Measurements from ENCODE around the gene MLLT6. TPM values are rescaled to one million over a fixed set of nuclear protein-coding genes. Genes with fewer than 3 reads are reported as not detected.

The MLLT6 gene
- total and polyA plus RNA-seq, 2 of the 13 experiments (the other 11 are each of a cell fraction or from before 2014, with no cell fraction given) = 50.7 to 69.5 TPM

DNA sequence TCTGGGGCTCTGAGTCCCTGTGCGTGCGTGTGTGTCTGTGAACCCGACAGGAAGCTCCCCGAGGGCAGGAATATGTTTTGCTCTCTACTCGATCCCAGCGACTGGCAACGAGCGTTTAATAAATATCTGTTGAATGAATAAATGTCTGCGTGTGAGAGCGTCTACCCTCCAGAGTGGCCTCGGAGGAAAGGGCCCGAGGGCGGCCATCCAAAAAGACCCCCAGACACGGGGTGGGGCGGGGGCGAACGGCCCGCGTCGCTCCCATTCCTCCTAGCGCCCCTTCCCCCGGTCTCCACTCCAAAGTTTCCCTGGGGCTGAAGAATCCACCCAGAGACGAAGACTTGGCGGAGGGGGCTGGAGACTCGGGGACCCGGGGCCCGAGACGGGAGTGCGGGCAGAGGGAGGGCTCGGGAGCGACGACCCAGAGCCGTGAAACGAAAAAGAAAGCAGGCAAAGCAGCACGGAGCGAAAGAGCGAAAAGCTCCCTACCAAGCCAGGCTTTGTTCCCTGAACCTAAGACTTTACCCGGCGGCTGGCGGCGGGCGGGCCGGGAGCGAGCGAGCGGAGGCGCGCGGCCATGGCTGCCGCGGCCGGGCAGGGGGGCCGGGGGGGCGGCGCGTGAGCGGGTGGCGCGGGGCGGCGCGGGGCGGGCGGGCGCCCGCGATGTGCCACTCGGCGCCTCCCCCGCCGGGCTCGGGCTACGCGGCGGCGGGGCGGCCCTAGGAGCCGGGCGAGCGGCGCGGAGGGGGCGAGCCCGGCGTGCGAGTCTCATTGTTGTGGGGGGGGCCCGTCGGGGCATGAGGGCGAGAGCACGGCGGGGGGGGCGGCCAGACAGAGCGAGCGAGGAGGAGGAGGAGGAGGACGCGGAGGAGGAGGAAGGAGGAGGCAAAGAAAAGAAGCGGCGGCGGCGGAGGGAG, at the start of gene MLLT6 (continued):
- TF ChIP-seq, protein P1, sequence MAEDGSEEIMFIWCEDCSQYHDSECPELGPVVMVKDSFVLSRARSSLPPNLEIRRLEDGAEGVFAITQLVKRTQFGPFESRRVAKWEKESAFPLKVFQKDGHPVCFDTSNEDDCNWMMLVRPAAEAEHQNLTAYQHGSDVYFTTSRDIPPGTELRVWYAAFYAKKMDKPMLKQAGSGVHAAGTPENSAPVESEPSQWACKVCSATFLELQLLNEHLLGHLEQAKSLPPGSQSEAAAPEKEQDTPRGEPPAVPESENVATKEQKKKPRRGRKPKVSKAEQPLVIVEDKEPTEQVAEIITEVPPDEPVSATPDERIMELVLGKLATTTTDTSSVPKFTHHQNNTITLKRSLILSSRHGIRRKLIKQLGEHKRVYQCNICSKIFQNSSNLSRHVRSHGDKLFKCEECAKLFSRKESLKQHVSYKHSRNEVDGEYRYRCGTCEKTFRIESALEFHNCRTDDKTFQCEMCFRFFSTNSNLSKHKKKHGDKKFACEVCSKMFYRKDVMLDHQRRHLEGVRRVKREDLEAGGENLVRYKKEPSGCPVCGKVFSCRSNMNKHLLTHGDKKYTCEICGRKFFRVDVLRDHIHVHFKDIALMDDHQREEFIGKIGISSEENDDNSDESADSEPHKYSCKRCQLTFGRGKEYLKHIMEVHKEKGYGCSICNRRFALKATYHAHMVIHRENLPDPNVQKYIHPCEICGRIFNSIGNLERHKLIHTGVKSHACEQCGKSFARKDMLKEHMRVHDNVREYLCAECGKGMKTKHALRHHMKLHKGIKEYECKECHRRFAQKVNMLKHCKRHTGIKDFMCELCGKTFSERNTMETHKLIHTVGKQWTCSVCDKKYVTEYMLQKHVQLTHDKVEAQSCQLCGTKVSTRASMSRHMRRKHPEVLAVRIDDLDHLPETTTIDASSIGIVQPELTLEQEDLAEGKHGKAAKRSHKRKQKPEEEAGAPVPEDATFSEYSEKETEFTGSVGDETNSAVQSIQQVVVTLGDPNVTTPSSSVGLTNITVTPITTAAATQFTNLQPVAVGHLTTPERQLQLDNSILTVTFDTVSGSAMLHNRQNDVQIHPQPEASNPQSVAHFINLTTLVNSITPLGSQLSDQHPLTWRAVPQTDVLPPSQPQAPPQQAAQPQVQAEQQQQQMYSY (CRISPR knock-in tag; IDR thresholded peaks at IDR 0.05) = peak; percentile 37
- TF ChIP-seq ZNF766 (CRISPR knock-in tag; IDR thresholded peaks at IDR 0.05; ENCODE audit: borderline replicate concordance) (peak; percentile 48; the same call in 1 of the 2 replicates), KDM2A (CRISPR knock-in tag; IDR thresholded peaks at IDR 0.05; ENCODE audit: borderline replicate concordance, low read depth) (peak; percentile 31), TMF1 (CRISPR knock-in tag; IDR thresholded peaks at IDR 0.05; ENCODE audit: low read depth) (peak; percentile 90), ZNF562 (CRISPR knock-in tag; IDR thresholded peaks at IDR 0.05; ENCODE audit: borderline replicate concordance) (no peak), DNMT3B (CRISPR knock-in tag; conservative IDR thresholded peaks at IDR 0.05) (0 out of 2 replicates have a peak, but pooled peaks have one; percentile 56), JDP2 (CRISPR knock-in tag; IDR thresholded peaks at IDR 0.05; ENCODE audit: borderline replicate concordance) (no peak), TSC22D2 (CRISPR knock-in tag; IDR thresholded peaks at IDR 0.05; ENCODE audit: borderline replicate concordance) (no peak), POLR2A (IDR thresholded peaks at IDR 0.05; ENCODE audit: insufficient read depth in 1 of 2, low read depth in 2 of 2, low read length in 2 of 2) (peak in 1 of 2 experiments; percentile 65; a peak in 1 of 4 replicates), ZNF235 (CRISPR knock-in tag; IDR thresholded peaks at IDR 0.05; ENCODE audit: borderline replicate concordance) (0 out of 2 replicates have a peak, but pooled peaks have one; percentile 2), MAFF (IDR thresholded peaks at IDR 0.05; ENCODE audit: low read depth, low read length) (no peak)
- TF ChIP-seq, protein P2, sequence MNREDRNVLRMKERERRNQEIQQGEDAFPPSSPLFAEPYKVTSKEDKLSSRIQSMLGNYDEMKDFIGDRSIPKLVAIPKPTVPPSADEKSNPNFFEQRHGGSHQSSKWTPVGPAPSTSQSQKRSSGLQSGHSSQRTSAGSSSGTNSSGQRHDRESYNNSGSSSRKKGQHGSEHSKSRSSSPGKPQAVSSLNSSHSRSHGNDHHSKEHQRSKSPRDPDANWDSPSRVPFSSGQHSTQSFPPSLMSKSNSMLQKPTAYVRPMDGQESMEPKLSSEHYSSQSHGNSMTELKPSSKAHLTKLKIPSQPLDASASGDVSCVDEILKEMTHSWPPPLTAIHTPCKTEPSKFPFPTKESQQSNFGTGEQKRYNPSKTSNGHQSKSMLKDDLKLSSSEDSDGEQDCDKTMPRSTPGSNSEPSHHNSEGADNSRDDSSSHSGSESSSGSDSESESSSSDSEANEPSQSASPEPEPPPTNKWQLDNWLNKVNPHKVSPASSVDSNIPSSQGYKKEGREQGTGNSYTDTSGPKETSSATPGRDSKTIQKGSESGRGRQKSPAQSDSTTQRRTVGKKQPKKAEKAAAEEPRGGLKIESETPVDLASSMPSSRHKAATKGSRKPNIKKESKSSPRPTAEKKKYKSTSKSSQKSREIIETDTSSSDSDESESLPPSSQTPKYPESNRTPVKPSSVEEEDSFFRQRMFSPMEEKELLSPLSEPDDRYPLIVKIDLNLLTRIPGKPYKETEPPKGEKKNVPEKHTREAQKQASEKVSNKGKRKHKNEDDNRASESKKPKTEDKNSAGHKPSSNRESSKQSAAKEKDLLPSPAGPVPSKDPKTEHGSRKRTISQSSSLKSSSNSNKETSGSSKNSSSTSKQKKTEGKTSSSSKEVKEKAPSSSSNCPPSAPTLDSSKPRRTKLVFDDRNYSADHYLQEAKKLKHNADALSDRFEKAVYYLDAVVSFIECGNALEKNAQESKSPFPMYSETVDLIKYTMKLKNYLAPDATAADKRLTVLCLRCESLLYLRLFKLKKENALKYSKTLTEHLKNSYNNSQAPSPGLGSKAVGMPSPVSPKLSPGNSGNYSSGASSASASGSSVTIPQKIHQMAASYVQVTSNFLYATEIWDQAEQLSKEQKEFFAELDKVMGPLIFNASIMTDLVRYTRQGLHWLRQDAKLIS (CRISPR knock-in tag; IDR thresholded peaks at IDR 0.05) = peak; percentile 84
- TF ChIP-seq, protein P3, sequence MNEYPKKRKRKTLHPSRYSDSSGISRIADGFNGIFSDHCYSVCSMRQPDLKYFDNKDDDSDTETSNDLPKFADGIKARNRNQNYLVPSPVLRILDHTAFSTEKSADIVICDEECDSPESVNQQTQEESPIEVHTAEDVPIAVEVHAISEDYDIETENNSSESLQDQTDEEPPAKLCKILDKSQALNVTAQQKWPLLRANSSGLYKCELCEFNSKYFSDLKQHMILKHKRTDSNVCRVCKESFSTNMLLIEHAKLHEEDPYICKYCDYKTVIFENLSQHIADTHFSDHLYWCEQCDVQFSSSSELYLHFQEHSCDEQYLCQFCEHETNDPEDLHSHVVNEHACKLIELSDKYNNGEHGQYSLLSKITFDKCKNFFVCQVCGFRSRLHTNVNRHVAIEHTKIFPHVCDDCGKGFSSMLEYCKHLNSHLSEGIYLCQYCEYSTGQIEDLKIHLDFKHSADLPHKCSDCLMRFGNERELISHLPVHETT (CRISPR knock-in tag; conservative IDR thresholded peaks at IDR 0.05) = no peak
- TF ChIP-seq, protein P4, sequence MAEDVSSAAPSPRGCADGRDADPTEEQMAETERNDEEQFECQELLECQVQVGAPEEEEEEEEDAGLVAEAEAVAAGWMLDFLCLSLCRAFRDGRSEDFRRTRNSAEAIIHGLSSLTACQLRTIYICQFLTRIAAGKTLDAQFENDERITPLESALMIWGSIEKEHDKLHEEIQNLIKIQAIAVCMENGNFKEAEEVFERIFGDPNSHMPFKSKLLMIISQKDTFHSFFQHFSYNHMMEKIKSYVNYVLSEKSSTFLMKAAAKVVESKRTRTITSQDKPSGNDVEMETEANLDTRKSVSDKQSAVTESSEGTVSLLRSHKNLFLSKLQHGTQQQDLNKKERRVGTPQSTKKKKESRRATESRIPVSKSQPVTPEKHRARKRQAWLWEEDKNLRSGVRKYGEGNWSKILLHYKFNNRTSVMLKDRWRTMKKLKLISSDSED (CRISPR knock-in tag; IDR thresholded peaks at IDR 0.05) = peak; percentile 46; the same call in 1 of the 2 replicates
- TF ChIP-seq, protein P5, sequence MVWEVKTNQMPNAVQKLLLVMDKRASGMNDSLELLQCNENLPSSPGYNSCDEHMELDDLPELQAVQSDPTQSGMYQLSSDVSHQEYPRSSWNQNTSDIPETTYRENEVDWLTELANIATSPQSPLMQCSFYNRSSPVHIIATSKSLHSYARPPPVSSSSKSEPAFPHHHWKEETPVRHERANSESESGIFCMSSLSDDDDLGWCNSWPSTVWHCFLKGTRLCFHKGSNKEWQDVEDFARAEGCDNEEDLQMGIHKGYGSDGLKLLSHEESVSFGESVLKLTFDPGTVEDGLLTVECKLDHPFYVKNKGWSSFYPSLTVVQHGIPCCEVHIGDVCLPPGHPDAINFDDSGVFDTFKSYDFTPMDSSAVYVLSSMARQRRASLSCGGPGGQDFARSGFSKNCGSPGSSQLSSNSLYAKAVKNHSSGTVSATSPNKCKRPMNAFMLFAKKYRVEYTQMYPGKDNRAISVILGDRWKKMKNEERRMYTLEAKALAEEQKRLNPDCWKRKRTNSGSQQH (CRISPR knock-in tag; IDR thresholded peaks at IDR 0.05; ENCODE audit: low read depth) = 0 out of 2 replicates have a peak, but pooled peaks have one; percentile 54

Measured in HepG2 (cell line).